ENCODE results near the gene MEI1.

GRCh38 chr22:41816241-41816640 is 116.9 kb downstream of the MEI1 start:
- TF ChIP-seq CTCF (IDR thresholded peaks at IDR 0.05; ENCODE audit: insufficient read depth, low read depth, low read length) (no peak), EZH2 (IDR thresholded peaks at IDR 0.05; ENCODE audit: insufficient read depth, low read length) (no peak)
